Cortex of kidney (tissue), 1 donor: ENCODE data around the gene RRAGD.

Experiments
- DNase-seq: peaks from one replicate; lab custom pipeline; 2025; lab: John Stamatoyannopoulos, UW

Gene RRAGD

GRCh38 chr6:89339565-89339964, 72.5 kb downstream of the RRAGD start:
- DNase-seq, result no peak

- DNase-seq, result no peak
These were observed 76.9 kb downstream of the RRAGD start for GRCh38 chr6:89335164-89335563.

GRCh38 chr6:89330910-89331309, 81.2 kb downstream of the RRAGD start:
- DNase-seq, result no peak

GRCh38 chr6:89328976-89329375, 83.1 kb downstream of the RRAGD start:
- no peak for DNase-seq

GRCh38 chr6:89324304-89324703, 87.8 kb downstream of the RRAGD start:
- no peak for DNase-seq

- no peak for DNase-seq
These were observed 88.5 kb downstream of the RRAGD start for GRCh38 chr6:89323511-89323971.

- DNase-seq, result no peak
These were observed 90.7 kb downstream of the RRAGD start for GRCh38 chr6:89321131-89321970.

GRCh38 chr6:89320012-89320559, 92.0 kb downstream of the RRAGD start:
- no peak for DNase-seq

- no peak for DNase-seq
These were observed 95.0 kb downstream of the RRAGD start for GRCh38 chr6:89317067-89317466.

- DNase-seq, result no peak
These were observed 96.7 kb downstream of the RRAGD start, which contains the start of gene GABRR2 for GRCh38 chr6:89315249-89315885. Gene GABRR2 (minus strand): TSS chr6:89315299. CDS start chr6:89315165, 134 bp downstream.

GRCh38 chr6:89314692-89315091, 97.4 kb downstream of the RRAGD start:
- no peak for DNase-seq
